HG03460 (cell line): ENCODE results near the gene KRTAP12-1.
"Not testable (repeated sequence)": the region's sequence is repeated elsewhere in the genome, so short reads cannot be mapped to it uniquely, and the experiment has no call there.

Source experiments
- ATAC-seq: cut with Tn5 transposase; IDR thresholded peaks from one replicate; pipeline ENCODE4 v1.9.1; 2021; ENCODE audit not compliant: unreplicated experiment

The KRTAP12-1 gene

DNA sequence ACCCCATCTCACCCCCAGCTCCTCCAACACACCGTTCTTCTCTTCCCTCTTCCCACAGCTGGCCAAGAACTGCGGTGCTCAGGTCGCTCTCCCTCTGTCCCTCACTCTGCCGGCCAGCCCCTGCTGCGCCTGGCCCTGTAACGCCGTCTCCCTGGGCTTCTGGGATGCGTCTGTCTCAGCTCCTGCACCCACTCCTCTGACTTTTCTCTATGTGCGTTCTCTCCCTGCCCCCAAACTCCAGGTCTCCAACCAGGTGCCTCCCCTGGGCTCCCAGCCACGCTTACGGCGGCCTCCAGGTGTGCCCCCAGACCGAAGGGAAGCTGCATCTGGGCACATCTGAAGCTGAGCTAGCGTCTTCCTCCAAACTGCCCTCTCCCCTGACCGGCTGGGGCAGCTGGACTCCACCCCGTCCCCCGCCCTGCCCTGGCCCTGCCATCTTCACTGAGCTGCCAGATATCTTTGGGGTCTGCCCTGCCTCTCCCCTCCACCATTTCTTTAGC is 17.6 kb upstream of the KRTAP12-1 start:
- ATAC-seq: no peak

DNA sequence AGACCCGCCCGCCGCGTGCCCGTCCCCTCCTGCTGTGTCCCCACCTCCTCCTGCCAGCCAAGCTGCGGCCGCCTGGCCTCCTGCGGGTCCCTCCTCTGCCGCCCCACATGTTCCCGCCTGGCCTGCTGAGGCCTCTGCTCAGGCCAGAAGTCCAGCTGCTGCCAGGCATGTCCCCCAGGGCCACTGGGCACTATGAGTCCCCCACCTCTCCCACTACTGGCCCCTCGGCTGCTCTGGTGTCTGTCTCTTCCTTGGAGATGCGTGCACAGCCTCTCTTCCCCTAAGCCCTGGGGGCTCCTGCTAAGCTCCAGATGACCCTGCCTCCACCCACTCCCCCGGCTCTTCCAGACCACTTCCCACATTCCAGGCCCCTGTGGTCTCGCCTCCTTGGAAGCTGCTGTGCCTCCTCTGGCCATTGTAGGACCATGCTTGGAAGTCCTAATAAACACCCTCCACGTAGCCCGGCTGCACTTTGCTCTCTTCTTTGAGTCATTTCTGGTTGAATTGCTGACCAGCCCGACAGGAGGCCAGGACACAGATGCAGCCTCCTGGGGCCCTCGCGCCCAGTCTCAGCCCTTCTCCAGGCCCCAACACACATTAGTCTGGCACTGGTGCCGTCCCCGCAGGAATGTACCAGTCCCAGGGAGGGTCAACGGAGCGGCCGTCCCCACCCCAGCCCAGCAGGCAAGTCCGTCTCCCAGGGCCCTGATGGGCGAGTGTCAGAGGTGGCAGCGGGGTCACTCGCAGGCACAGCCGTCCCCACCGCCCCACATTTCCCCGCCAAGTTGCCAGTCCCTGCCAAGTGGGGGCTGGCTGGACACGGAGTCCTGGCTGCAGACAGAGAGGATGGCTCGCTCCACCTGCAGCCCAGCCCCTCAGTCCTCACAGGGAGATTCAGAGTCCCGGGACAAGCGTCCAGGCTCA is 16.1 kb upstream of the KRTAP12-1 start:
- no peak for ATAC-seq

DNA sequence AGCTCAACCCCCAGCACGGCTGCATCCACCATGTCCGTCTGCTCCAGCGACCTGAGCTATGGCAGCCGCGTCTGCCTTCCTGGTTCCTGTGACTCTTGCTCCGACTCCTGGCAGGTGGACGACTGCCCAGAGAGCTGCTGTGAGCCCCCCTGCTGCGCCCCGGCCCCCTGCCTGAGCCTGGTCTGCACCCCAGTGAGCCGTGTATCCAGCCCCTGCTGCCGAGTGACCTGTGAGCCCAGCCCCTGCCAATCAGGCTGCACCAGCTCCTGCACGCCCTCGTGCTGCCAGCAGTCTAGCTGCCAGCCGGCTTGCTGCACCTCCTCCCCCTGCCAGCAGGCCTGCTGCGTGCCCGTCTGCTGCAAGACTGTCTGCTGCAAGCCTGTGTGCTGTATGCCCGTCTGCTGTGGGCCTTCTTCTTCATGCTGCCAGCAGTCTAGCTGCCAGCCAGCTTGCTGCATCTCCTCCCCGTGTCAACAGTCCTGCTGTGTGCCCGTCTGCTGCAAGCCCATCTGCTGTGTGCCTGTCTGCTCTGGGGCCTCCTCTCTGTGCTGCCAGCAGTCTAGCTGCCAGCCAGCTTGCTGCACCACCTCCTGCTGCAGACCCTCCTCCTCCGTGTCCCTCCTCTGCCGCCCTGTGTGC is 15.3 kb upstream of the KRTAP12-1 start, which contains the start of gene KRTAP10-12:
Gene KRTAP10-12, plus strand, starts transcription at position 1 of the 639 bp plus-strand sequence. Its CDS starts 30 bp downstream, at position 31.
- ATAC-seq: not testable (repeated sequence)

DNA sequence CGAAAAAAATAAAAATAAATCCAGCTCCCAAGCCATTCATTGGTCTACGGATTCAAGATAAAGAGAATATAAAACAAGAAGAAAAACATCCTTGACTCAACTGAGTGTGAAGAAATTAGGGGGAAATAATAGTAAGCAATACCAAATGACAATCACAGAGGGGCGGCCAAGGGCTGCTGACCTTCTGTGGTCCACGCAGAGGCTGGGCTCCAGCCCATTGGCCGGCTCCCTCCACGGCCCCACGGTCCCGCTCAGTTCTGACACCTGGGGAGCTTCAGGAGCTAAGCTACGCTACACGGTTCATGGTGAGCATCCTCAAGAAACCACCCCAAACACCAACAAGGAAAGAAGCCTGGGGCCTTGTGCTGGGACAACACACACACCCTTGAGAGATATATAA is 14.6 kb upstream of the KRTAP12-1 start:
- no peak for ATAC-seq

DNA sequence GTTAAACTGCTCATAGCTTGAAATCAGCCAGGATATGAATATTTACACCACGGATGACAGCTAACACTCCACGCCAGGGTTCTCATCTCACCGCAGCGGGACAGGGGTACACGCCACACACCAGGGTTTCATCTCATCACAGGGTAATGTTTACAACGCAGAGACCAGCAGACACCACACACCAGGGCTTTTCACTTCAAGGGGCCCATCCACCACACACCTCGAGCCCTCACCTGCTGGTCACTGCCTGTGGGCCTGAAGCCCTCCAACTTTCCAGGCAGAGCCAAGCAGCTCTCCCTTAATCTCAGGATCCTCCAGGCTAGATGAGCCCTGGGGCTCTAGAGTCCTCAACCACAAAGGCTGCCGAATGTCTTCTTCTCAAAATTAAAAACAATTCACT is 13.7 kb upstream of the KRTAP12-1 start:
- ATAC-seq: no peak

DNA sequence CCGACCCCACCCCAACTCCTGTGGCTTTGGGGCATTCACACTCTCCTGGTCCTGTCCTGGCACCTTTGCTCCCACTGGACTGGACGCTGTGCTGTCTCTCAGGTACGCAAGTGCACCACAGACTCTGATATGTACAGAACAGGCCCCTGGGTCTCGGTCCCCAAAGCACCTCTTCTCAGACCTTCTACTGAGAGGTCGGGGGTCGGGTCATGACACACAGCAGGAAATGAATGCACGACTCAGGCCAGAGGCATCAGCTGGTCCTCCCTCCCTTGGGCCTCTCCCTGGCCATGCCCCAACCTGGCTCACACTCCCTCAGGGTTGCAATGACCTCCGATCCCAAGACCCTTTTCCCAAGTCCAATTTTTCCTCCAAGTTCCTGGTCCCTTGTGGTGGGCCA is 13.2 kb upstream of the KRTAP12-1 start:
- ATAC-seq: no peak

DNA sequence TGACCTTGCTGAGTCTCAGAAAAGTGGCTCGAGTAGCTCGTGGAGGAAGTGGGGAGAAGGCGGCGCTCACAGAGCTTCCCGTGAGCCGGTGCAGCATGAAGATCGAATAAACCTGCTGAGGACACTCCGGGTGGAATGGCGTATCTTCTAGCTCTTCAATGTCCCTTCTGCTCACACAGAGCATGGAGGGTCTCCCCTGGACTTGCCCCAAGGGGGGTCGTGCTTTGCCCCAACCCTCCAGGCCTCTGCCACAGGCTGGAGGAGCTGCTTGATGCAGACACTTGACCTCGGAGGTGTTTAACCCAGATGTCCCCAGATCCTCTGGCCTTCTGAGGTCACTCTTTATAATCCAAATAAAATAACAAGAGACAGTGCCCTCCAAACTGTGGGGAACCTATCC is 12.8 kb upstream of the KRTAP12-1 start:
- ATAC-seq: no peak

DNA sequence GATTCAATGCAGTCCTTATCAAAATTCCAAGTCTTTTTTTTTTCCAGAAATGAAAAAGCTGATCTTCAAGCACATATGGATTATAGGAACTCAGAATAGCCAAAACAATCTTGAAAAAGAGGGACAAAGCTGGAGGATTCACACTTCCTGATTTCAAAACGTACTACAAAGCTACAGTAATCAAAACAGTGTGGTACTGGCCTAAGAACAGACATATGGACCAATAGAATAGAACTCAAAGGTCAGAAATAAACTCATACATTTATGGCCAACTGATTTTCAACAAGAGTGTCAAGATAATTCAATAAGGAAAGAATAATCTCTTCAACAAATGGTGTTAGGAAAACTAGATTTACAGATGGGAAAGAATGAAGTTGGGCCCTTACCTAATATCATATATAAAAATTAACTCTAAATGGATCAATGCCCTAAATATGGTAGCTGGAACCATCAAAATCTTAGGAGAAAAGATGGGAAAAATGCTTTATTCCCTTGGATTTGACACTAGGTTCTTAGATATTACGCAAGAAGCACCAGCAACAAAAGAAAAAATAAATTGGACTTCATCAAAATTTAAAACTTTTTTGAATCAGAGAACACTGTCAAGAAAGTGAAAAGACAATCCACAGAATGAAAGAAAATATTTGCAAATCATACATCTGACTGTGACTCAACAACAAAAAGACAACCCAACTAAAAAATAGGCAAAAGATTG is 11.0 kb upstream of the KRTAP12-1 start:
- no peak for ATAC-seq

DNA sequence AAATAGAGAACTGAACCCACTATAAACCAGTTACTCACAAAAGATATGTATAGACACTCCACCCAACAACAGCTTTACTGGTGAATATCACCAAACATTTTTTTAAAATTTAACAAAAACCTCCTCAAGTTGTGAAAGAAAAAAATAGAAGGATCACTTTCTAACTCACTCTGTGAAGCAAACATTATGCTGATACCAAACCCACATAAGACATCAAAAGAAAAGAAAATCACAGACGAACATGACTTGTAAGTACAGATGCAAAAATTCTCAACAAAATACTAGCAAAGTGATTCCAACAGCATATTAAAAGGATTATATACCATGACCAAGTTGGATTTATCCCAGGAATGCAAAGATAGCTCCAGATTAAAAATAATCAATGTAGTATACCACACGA is 9.7 kb upstream of the KRTAP12-1 start:
- ATAC-seq: no peak

DNA sequence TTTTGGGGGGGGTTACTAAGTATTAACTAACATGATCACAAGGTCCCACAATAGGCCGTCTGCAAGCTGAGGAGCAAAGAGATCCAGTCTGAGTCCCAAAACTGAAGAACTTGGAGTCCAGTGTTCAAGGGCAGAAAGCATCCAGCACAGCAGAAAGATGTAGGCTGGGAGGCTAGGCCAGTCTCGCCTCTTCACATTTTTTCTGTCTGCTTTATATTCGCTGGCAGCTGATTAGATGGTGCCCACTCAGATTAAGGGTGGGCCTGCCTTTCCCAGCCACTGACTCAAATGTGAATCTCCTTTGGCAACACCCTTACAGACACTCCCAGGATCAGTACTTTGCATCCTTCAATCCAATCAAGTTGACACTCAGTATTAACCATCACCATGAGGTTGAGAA is 7.8 kb upstream of the KRTAP12-1 start:
- not testable (repeated sequence) for ATAC-seq

DNA sequence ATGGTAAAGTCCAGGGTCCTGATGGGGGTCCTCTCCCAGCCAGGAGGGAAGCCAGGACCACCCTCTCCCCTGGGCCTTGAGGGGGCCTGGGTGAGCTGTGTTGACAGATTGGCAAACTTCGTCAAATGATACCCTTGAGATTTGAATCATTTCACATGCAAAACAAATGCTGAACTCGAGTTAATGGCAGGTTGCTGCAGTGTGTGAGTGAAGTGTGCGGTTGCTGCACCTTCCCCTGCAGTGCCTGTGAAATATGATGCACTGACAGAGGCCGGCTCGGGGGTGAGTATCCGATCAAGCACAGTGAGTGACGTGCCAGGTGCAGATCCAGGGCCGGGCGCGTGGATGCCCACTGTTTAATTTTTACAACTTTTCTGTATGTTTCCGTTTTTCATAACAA is 5.7 kb upstream of the KRTAP12-1 start:
- ATAC-seq: no peak

DNA sequence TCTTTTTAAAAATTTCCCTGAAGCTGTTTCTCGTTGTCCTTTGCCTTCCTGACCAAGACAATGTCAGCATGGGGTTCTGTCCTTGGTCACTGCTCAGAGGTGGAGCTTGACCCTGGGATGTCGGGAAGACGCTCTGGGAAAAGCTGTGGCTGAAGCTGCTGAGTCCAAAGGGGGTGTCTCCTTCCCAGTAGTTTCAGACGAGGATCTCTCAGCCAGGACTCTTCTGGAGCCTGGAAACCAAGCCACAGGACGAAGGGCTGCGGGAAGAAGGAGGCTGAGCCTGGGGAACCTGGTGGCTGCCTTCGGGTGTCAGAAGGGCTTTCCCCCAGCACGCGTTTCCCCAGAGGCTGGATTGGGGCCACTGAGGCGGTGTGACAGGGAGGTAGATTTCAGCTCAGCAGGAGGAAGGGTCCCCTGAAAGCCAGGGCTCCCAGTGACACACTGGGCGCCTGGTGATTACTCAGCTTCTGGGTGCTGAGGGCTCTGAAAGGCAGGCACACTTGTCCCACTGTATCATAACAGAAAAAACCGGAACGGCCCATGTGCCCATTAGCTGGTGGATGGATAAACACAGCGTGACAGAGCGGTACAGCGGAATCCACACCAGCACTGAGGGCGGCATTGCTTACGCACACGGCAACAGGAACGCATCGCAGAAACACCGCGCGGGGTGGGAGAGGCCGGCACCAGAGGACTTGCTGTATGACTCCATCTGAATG is 5.0 kb upstream of the KRTAP12-1 start:
- no peak for ATAC-seq

DNA sequence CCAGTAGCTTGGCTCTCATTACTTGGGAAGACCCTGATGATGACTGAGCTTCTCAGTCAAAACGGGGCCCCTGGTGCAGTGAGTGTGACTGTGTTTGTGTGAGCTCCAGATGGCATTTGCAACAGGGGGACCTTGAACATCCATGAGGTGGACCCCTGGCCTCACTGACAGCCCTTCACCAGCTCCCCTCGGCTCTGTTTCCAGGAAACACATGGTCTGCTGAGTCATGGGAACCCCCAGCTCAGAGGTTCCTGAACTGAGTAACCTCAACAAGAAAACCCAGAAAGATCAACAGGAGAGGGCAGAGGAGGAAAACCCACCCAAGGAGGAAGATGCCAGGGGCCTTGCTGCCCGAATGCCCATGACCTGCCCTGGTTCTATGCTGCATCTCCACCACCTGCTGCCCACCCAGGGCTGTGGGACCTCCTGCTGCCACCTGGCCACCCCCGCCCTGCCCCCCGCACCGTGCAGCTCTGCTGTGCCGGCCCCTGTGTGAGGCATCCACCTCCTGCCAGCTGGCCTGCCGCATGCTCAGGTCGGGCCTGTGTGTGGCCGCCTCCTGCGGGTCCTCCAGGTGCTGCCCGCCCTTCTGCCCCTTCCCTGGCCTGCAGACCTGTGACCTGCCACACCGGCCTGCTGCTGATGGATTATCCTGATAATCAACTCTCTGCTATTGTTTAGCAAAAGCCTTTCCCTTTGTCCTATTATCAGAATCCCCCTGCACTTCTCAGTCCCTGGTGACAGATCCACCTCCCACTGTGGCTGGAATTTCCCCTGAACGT is 4.2 kb upstream of the KRTAP12-1 start:
- no peak for ATAC-seq

DNA sequence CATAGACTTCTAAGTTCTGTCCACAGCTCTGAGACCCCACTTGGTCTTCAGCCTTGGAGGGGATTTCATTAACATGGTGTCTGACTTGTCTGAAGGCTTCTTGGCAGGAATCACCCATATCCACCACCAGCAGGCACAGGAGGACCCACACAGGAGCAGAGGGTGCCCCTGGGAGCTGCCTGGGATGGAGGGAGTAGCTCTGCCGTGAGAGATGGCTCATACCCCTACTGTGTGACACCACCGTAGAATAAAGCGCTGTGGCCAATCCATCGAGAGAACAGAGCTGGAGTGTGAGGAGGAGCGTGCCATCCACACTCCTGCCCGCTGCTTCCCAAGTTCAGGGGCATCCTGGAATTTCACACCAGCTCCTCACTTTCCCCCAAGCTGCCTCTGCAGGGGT is 3.1 kb upstream of the KRTAP12-1 start:
- ATAC-seq: not testable (repeated sequence)

DNA sequence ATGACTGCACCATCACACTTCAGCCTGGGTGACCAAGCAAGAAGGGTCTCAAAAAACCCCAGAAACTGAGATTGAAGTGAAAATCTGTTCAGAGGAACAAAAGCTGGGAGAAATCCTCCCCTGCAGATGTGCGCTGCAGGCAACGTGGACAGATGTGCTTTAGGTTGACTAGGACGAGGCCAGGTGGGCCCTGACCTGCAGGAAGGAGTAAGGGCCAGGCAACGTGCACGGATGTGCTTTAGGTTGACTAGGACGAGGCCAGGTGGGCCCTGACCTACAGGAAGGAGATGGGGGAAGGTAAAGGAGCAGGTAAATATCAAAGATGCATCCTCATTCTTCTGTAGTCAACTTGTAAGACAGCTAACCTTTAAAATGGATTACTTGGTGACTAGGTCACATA is 2.5 kb upstream of the KRTAP12-1 start:
- ATAC-seq: no peak

DNA sequence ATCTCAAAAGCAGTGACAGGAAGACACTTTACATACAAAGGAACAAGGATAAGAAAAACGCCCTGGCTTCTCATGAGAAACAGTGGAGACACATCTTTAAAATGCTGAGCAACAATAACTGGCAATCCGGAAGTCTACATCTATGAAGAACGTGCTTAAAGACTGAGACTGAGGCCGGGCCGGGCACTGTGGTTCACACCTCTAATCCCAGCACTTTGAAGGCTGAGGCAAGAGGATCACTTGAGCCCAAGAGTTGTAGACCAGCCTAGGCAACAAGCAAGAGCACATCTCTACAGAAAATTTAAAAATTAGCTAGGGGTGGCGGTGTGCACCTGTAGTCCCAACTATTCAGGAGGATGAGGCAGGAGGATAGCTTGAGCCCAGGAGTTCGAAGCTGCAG is 2.1 kb upstream of the KRTAP12-1 start:
- no peak for ATAC-seq

DNA sequence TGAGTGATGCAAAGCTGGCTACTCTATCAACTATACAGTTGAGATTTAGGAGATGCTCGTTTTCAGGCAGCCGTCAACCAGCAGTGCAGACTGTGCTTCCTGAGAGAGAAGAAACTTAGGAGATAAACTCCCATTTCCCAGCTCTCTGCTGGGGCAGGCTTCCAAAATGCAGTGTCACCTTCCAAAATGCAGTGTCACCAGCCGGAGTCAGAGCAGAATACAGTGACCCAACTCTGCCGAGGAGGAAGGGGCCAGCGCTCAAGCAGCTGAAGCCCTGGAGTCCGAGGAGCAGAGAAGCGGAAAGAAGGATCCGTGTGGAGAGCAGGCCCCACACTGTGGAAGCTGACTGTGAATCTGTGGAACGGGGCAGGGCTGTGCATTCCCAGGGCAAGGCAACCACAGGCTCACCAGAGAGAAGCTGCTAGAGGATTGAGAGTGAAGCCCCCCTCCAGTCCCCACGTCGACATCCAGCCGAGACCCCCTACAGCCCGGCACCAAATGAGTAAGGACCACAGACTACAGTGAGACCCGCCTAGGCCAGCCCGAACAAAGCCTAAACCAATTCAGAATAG is 703 bp upstream of the KRTAP12-1 start:
- ATAC-seq: no peak

DNA sequence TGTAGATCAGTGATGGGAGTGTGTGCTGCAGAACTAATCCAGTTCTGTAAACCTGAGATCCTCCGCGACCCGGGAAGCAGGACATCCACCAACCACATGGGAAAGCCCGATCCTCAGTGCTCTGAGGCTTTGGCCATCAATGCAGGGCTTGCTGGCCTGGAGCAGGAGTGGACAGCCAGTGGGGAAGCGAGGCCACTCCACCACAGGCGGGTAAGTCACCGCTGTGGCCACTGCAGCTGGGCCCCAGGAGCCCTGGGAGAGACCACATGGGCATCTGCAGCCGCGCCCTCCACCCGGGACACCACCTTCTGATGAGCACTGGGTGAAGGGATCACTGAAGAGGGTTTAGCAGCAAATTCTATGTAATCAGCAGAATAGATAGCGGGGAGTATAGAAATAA is 811 bp downstream of the KRTAP12-1 start:
- no peak for ATAC-seq

DNA sequence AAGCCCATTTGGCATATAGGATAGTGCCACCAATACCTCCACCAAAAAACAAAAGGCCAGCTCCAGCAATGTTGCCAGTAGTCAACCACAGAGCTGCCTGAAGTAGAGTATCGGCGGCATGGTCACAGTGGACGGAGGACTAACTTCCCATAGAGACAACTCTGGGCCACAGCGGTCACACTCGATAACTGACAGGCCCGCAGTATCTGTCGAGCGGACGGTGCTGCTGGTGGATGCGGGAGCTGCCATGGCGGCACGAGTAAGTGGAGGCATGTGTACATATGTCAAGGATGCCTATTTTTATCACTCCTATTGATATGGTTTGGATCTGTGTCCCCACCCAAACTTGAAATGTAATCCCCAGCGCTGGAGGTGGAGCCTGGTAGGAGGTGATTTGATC is 4.1 kb downstream of the KRTAP12-1 start:
- no peak for ATAC-seq

DNA sequence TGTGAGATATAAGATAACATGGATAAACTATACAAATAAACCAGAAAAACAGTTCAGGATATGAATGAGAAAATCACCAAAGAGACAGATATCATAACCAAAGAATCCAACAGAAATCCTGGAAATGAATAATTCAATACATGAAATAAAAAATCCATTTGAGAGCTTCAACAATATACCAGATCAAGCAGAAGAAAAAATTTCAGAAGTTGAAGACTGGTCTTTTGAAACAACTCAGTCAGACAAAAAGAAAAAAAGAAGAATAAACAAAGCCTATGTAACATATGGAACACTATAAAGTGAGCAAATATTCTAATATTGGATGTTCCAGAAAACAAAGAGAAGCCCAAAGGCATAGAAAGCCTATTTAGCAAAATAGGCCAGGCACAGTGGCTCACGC is 10.1 kb downstream of the KRTAP12-1 start:
- ATAC-seq: no peak
